ENCODE data around the gene MRPL10. TPM values are rescaled to one million over a fixed set of nuclear protein-coding genes. Genes with fewer than 3 reads are reported as not detected.
A peak's percentile ranks its signal among the peaks of the same experiment; 100 is the strongest.

Gene MRPL10
- total and polyA plus RNA-seq, 10 of the 15 experiments (the other 5 are each of a cell fraction or from before 2014, with no cell fraction given), result 18.9 to 61.9 (median 47.3) TPM

DNA sequence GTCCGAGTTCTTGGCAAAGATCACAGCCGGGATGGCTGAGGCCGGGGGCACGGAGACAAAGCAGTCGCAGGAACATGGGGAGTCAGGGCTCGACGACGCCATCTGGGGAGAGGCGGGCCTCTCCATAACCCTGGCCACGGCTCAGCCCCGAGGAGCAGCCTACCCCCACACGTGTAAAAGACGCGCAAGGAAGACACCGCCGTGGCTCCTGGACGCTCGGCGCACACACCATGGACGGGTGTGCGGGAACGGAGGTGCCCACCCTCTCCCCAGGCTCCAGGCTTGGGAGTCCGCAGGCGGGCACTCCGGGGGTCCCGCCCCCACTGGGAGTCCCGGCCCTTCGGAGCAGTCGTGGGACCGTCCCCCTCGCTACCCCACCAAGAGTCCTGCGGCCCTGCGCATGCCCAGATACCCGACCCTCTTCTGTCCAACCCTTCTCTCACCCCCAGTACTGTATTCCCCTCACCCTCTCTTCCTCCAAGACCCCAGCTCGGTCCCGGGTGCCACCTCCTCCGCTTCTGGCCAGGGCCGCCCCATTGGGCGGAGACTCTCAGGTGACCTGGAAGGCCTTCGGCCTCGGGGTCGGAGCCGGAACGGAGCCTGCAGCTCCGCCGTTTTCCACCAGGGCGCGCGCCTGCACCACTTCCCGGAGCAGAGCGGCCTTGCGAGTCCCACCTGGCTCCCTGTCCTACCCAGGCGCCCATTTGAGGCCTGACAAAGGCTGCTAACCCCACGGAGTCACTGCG lies 9.6 kb upstream of the MRPL10 start, which contains the start of gene SCRN2 (continued):
- TF ChIP-seq, protein P1, sequence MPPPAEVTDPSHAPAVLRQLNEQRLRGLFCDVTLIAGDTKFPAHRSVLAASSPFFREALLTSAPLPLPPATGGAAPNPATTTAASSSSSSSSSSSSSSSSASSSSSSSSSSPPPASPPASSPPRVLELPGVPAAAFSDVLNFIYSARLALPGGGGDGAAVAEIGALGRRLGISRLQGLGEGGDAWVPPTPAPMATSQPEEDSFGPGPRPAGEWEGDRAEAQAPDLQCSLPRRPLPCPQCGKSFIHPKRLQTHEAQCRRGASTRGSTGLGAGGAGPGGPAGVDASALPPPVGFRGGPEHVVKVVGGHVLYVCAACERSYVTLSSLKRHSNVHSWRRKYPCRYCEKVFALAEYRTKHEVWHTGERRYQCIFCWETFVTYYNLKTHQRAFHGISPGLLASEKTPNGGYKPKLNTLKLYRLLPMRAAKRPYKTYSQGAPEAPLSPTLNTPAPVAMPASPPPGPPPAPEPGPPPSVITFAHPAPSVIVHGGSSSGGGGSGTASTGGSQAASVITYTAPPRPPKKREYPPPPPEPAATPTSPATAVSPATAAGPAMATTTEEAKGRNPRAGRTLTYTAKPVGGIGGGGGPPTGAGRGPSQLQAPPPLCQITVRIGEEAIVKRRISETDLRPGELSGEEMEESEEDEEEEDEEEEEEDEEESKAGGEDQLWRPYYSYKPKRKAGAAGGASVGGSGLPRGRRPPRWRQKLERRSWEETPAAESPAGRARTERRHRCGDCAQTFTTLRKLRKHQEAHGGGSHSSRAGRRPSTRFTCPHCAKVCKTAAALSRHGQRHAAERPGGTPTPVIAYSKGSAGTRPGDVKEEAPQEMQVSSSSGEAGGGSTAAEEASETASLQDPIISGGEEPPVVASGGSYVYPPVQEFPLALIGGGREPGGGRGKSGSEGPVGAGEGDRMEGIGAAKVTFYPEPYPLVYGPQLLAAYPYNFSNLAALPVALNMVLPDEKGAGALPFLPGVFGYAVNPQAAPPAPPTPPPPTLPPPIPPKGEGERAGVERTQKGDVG (CRISPR knock-in tag; IDR thresholded peaks at IDR 0.05), result no peak
- TF ChIP-seq BHLHE40 (IDR thresholded peaks at IDR 0.05; ENCODE audit: borderline replicate concordance in 1 of 2, low read depth in 2 of 2, low read length in 1 of 2), result peak; percentile 56 to 67; a peak in 2 of 4 replicates
- no peak for TF ChIP-seq EGR1 (IDR thresholded peaks at IDR 0.05; ENCODE audit: borderline replicate concordance in 1 of 2, low read depth in 2 of 2, low read length in 2 of 2)
- no peak for TF ChIP-seq SUZ12 (IDR thresholded peaks at IDR 0.05; ENCODE audit: unreplicated experiment)
- no peak for TF ChIP-seq TCF7 (IDR thresholded peaks at IDR 0.05; ENCODE audit: borderline replicate concordance)
- TF ChIP-seq ZZZ3 (IDR thresholded peaks at IDR 0.05; ENCODE audit: control insufficient read depth, insufficient read length, low read depth), result no peak
- no peak for TF ChIP-seq YBX1 (IDR thresholded peaks at IDR 0.05)
- no peak for TF ChIP-seq MEF2A (IDR thresholded peaks at IDR 0.05; ENCODE audit: insufficient read depth, low read depth, low read length)
- TF ChIP-seq JUNB (IDR thresholded peaks at IDR 0.05), result no peak
- TF ChIP-seq FOXM1 (IDR thresholded peaks at IDR 0.05; ENCODE audit: low read depth, low read length), result no peak
- TF ChIP-seq STAT3 (IDR thresholded peaks at IDR 0.05; ENCODE audit: low read depth, low read length), result no peak
- no peak for TF ChIP-seq EP300 (IDR thresholded peaks at IDR 0.05; ENCODE audit: borderline replicate concordance in 1 of 2, control insufficient read depth in 1 of 2, low read depth in 2 of 2, low read length in 2 of 2)
- TF ChIP-seq NBN (IDR thresholded peaks at IDR 0.05), result peak; percentile 88
- no peak for TF ChIP-seq RUNX3 (IDR thresholded peaks at IDR 0.05; ENCODE audit: low read length)
- TF ChIP-seq, protein P2, sequence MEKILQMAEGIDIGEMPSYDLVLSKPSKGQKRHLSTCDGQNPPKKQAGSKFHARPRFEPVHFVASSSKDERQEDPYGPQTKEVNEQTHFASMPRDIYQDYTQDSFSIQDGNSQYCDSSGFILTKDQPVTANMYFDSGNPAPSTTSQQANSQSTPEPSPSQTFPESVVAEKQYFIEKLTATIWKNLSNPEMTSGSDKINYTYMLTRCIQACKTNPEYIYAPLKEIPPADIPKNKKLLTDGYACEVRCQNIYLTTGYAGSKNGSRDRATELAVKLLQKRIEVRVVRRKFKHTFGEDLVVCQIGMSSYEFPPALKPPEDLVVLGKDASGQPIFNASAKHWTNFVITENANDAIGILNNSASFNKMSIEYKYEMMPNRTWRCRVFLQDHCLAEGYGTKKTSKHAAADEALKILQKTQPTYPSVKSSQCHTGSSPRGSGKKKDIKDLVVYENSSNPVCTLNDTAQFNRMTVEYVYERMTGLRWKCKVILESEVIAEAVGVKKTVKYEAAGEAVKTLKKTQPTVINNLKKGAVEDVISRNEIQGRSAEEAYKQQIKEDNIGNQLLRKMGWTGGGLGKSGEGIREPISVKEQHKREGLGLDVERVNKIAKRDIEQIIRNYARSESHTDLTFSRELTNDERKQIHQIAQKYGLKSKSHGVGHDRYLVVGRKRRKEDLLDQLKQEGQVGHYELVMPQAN (conservative IDR thresholded peaks at IDR 0.05), result peak; percentile 59; the same call in 1 of the 2 replicates
- TF ChIP-seq, protein P3, sequence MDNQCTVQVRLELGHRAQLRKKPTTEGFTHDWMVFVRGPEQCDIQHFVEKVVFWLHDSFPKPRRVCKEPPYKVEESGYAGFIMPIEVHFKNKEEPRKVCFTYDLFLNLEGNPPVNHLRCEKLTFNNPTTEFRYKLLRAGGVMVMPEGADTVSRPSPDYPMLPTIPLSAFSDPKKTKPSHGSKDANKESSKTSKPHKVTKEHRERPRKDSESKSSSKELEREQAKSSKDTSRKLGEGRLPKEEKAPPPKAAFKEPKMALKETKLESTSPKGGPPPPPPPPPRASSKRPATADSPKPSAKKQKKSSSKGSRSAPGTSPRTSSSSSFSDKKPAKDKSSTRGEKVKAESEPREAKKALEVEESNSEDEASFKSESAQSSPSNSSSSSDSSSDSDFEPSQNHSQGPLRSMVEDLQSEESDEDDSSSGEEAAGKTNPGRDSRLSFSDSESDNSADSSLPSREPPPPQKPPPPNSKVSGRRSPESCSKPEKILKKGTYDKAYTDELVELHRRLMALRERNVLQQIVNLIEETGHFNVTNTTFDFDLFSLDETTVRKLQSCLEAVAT (IDR thresholded peaks at IDR 0.05), result no peak
- no peak for TF ChIP-seq MEF2B (IDR thresholded peaks at IDR 0.05; ENCODE audit: partially characterized antibody, poor library complexity, severe bottlenecking)
- TF ChIP-seq TAF1 (IDR thresholded peaks at IDR 0.05; ENCODE audit: borderline replicate concordance, low read depth, low read length), result peak; percentile 43; the same call in 1 of the 2 replicates
- peak; percentile 85 for TF ChIP-seq RAD21 (IDR thresholded peaks at IDR 0.05; ENCODE audit: insufficient read depth, low read depth, low read length)
- peak; percentile 45 for TF ChIP-seq KLF5 (IDR thresholded peaks at IDR 0.05; ENCODE audit: partially characterized antibody)
- no peak for TF ChIP-seq ESRRA (IDR thresholded peaks at IDR 0.05; ENCODE audit: low read length)
- TF ChIP-seq NFIC (IDR thresholded peaks at IDR 0.05; ENCODE audit: low read depth, low read length), result no peak
- TF ChIP-seq NFYB (IDR thresholded peaks at IDR 0.05; ENCODE audit: insufficient read depth, low read depth, low read length), result peak; percentile 94
- peak; percentile 65; the same call in 1 of the 2 replicates for TF ChIP-seq POLR2A (IDR thresholded peaks at IDR 0.05; ENCODE audit: low read depth, low read length)
- no peak for TF ChIP-seq NFXL1 (IDR thresholded peaks at IDR 0.05; ENCODE audit: borderline replicate concordance)
